CD14-positive monocyte (primary cell): ENCODE results near the gene ANKRD17. TPM values are rescaled to one million over a fixed set of nuclear protein-coding genes. Genes with fewer than 3 reads are reported as not detected.
A peak's percentile ranks its signal among the peaks of the same experiment; 100 is the strongest.

Experiments used
- DNase-seq, 3 donors: peaks; one replicate each; pipeline ENCODE4 v3.0.0-alpha.2; 2011 to 2022
- H2AFZ ChIP-seq: 2 replicates; pipeline ENCODE4 v1.6.0; 2012; ENCODE audit warnings: mild to moderate bottlenecking, low read depth, low read length, inconsistent platforms; ENCODE audit not compliant: insufficient read depth, poor library complexity, severe bottlenecking
- H3K27ac ChIP-seq, 2 donors: 1 replicate in 1 of 2; 2 replicates in 1 of 2; pipeline ENCODE4 v1.5.1; 2012 to 2013; ENCODE audit warnings: low read length in 2 of 2, control low read depth in 1 of 2, inconsistent platforms in 1 of 2, low read depth in 1 of 2, mild to moderate bottlenecking in 1 of 2
- H3K27me3 ChIP-seq, 2 donors: one replicate each; pipeline versions ENCODE4 v1.6.0 to v1.6.1; 2011 to 2013; ENCODE audit warnings: low read length in 2 of 2; ENCODE audit not compliant: control insufficient read depth in 2 of 2, insufficient read depth in 2 of 2
- H3K36me3 ChIP-seq, 2 donors: replicated peaks in 1 of 2; 1 replicate in 1 of 2; 2 replicates in 1 of 2; pipeline versions ENCODE4 v1.5.1 to v1.6.1; 2012 to 2013; ENCODE audit warnings: low read length in 2 of 2, control low read depth in 1 of 2, inconsistent platforms in 1 of 2, mild to moderate bottlenecking in 1 of 2; ENCODE audit not compliant: insufficient read depth in 2 of 2, control insufficient read depth in 1 of 2
- H3K4me1 ChIP-seq, 2 donors: 1 replicate in 1 of 2; 2 replicates in 1 of 2; pipeline versions ENCODE4 v1.5.1 to v1.6.1; 2012 to 2013; ENCODE audit warnings: low read length in 2 of 2, control low read depth in 1 of 2, inconsistent platforms in 1 of 2, mild to moderate bottlenecking in 1 of 2, moderate library complexity in 1 of 2; ENCODE audit not compliant: insufficient read depth in 2 of 2, control insufficient read depth in 1 of 2
- H3K4me2 ChIP-seq: replicated peaks from 2 replicates; pipeline ENCODE3; 2012; ENCODE audit warnings: low read length, moderate library complexity, mild to moderate bottlenecking; ENCODE audit not compliant: poor library complexity, severe bottlenecking; ENCODE audit errors: extremely low read depth
- H3K4me3 ChIP-seq, 3 experiments: fragments of 200-600 bp in 1 of 3; sonication (generic) in 1 of 3; replicated peaks in 1 of 3; 1 replicate in 2 of 3; 2 replicates in 1 of 3; pipeline ENCODE4 v1.5.1; 2011 to 2013; ENCODE audit warnings: low read length in 3 of 3, mild to moderate bottlenecking in 3 of 3, control low read depth in 2 of 3, low read depth in 2 of 3, inconsistent platforms in 1 of 3, moderate library complexity in 1 of 3
- H3K79me2 ChIP-seq: 2 replicates; pipeline ENCODE4 v1.6.0; 2012; ENCODE audit warnings: mild to moderate bottlenecking, control low read depth, inconsistent platforms, low read length, moderate library complexity; ENCODE audit not compliant: insufficient read depth
- H3K9ac ChIP-seq: 2 replicates; pipeline ENCODE4 v1.6.0; 2017; ENCODE audit warnings: low read length, mild to moderate bottlenecking; ENCODE audit not compliant: insufficient read depth, poor library complexity, severe bottlenecking
- H3K9me3 ChIP-seq, 2 donors: replicated peaks in 1 of 2; 1 replicate in 1 of 2; 2 replicates in 1 of 2; pipeline versions ENCODE4 v1.5.1 to v1.6.1; 2012 to 2013; ENCODE audit warnings: low read length in 2 of 2, control low read depth in 1 of 2; ENCODE audit not compliant: control insufficient read depth in 1 of 2, insufficient read depth in 1 of 2
- H4K20me1 ChIP-seq: 2 replicates; pipeline ENCODE4 v1.6.0; 2012; ENCODE audit warnings: mild to moderate bottlenecking, low read length, control low read depth, moderate library complexity; ENCODE audit not compliant: insufficient read depth
- H3K27ac Mint-ChIP-seq, 7 donors: one replicate each; pipeline ENCODE4 v1.8.0; 2020; ENCODE audit warnings: mild to moderate bottlenecking in 7 of 7, mixed read lengths in 7 of 7, moderate library complexity in 6 of 7, inconsistent platforms in 2 of 7
- H3K27me3 Mint-ChIP-seq, 3 donors: one replicate each; pipeline ENCODE4 v1.8.0; 2021 to 2022; ENCODE audit warnings: low read depth in 3 of 3, mild to moderate bottlenecking in 3 of 3, mixed read lengths in 3 of 3, moderate library complexity in 3 of 3, inconsistent platforms in 1 of 3
- H3K36me3 Mint-ChIP-seq, 2 donors: one replicate each; pipeline ENCODE4 v1.8.0; 2020; ENCODE audit warnings: mixed read lengths in 2 of 2, inconsistent platforms in 1 of 2, mild to moderate bottlenecking in 1 of 2
- H3K4me1 Mint-ChIP-seq: one replicate; pipeline ENCODE4 v1.8.0; 2020; ENCODE audit warnings: mild to moderate bottlenecking, mixed read lengths
- H3K4me3 Mint-ChIP-seq, 2 donors: one replicate each; pipeline ENCODE4 v1.8.0; 2020; ENCODE audit warnings: mild to moderate bottlenecking in 2 of 2, mixed read lengths in 2 of 2, moderate library complexity in 1 of 2
- H3K9me3 Mint-ChIP-seq, 7 donors: one replicate each; pipeline ENCODE4 v1.8.0; 2020 to 2022; ENCODE audit warnings: mixed read lengths in 7 of 7, mild to moderate bottlenecking in 6 of 7, moderate library complexity in 6 of 7, inconsistent platforms in 2 of 7
- CTCF ChIP-seq: fragments of 200-600 bp; IDR thresholded peaks from one replicate; pipeline ENCODE4 v1.8.0; 2022; ENCODE audit warnings: antibody characterized with exemption, mild to moderate bottlenecking
- WGBS: methylation state at CpG from one replicate; pipeline ENCODE4 v1.1.5; 2013; ENCODE audit warnings: missing lambda C conversion rate; ENCODE audit not compliant: insufficient coverage; 5-methylcytosine and 5-hydroxymethylcytosine counted together
- intact Hi-C, 2 donors: fragments of 100-400 bp; cut with micrococcal nuclease; formaldehyde crosslinking; loops; one replicate each; pipeline versions ENCODE4 v1.15.0 to v1.15.1; 2023
- polyA plus RNA-seq, 3 donors: library from polyadenylated mRNA; depleted of rRNA in 1 of 3; unstranded in 2 of 3; stranded (reverse) in 1 of 3; fragments of 300-500 nt in 2 of 3; fragments of >200 nt in 1 of 3; fragmentation: Illumina TruSeq in 2 of 3; gene quantifications; 1 replicate in 2 of 3; 2 replicates in 1 of 3; pipeline ENCODE4 v1.2.3, GENCODE V29; 2012 to 2021

Gene ANKRD17
- polyA plus RNA-seq, 3 donors: 5.3 to 18.9 (median 9.0) TPM

GRCh38 chr4:73090738-73091137, 167.9 kb downstream of the ANKRD17 start:
- no peaks in the 10 kb centered on the region for H3K9me3 ChIP-seq
- DNase-seq: no peak
- no peak overlapping the region for H2AFZ ChIP-seq
- no peak overlapping the region for H3K4me3 ChIP-seq
- peak overlapping the region in 1 of 2 donors; percentile 56 for H3K27ac ChIP-seq
- peaks cover 4% of the 10 kb centered on the region for H3K4me1 Mint-ChIP-seq
- intact Hi-C loops: no loop called here
- H3K27me3 Mint-ChIP-seq: no peaks in the 10 kb centered on the region
- H3K36me3 Mint-ChIP-seq: peaks cover 44 to 58% of the 10 kb centered on the region in 2 donors
- H3K79me2 ChIP-seq: peaks cover 11% of the 10 kb centered on the region
- H4K20me1 ChIP-seq: no peaks in the 10 kb centered on the region
- no peak overlapping the region for H3K4me3 Mint-ChIP-seq
- no peaks in the 10 kb centered on the region for H3K9me3 Mint-ChIP-seq
- H3K4me2 ChIP-seq: no peak overlapping the region
- no peaks in the 10 kb centered on the region for H3K27me3 ChIP-seq
- H3K9ac ChIP-seq: no peak overlapping the region
- H3K27ac Mint-ChIP-seq: peak overlapping the region in 3 of 7 donors; percentile 0 to 81 (median 28)
- 100% methylated on average over 1 of the region's 1 CpG for WGBS
- no peak for TF ChIP-seq CTCF
- H3K4me1 ChIP-seq: peaks cover 0 to 3% of the 10 kb centered on the region in 2 donors
- peaks cover 48 to 59% of the 10 kb centered on the region in 2 donors for H3K36me3 ChIP-seq

DNA sequence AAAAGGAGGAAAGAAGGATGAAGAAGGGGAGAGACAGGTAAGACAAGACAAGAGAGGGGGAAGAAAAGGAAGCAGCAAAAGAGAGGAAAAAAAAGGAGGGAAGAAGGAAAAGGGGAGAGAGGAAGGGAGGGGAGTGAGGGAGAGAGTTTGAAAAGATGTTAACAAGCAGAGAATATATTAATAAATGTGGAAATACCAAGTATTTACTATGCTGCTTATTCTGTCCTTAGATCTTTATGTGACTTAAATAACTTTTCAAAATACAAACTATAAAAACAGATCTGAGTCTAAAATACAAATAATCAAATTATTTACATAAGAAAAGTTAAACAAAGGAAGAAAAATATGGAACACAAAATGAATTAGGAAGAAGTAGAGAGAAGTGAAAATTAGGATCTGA, 170.7 kb downstream of the ANKRD17 start:
- Histone ChIP-seq H3K9me3 (no peaks in the 10 kb centered on the region), H3K4me3 (no peak overlapping the region), H3K4me1 (peaks cover 0 to 3% of the 10 kb centered on the region in 2 donors), H2AFZ (no peak overlapping the region), H3K27ac (peak overlapping the region in 1 of 2 donors; percentile 48), H3K27me3 (no peaks in the 10 kb centered on the region), H3K79me2 (peaks cover 11% of the 10 kb centered on the region), H4K20me1 (no peaks in the 10 kb centered on the region), H3K4me2 (no peak overlapping the region), H3K9ac (no peak overlapping the region), H3K36me3 (peaks cover 41 to 59% of the 10 kb centered on the region in 2 donors)
- TF ChIP-seq CTCF: no peak
- Mint-ChIP-seq H3K27me3 (no peaks in the 10 kb centered on the region), H3K4me1 (peaks cover 4% of the 10 kb centered on the region), H3K4me3 (no peak overlapping the region), H3K9me3 (no peaks in the 10 kb centered on the region), H3K36me3 (peaks cover 45 to 55% of the 10 kb centered on the region in 2 donors), H3K27ac (peak overlapping the region in 4 of 7 donors; percentile 45 to 66 (median 59))
- no peak for DNase-seq
- intact Hi-C loops: no loop called here
